DOHH2 (cell line): Measurements from ENCODE around the gene RANBP3L.

ENCODE experiments used
- CTCF ChIP-seq: fragments of 200-600 bp; sonication (generic); IDR thresholded peaks from one replicate; pipeline ENCODE4 v1.5.1; 2014; ENCODE audit warnings: antibody characterized with exemption, mild to moderate bottlenecking, low read depth, low read length; ENCODE audit not compliant: poor library complexity, severe bottlenecking
- EZH2phosphoT487 ChIP-seq: fragments of 200-600 bp; sonication (generic); IDR thresholded peaks from 2 replicates; pipeline ENCODE4 v1.6.1; 2017; ENCODE audit warnings: borderline replicate concordance, mild to moderate bottlenecking, antibody characterized with exemption, low read length, moderate library complexity, mixed read lengths

- TF ChIP-seq CTCF (no peak), EZH2phosphoT487 (no peak)
Observed at GRCh38 chr5:36272136-36272690, 29.5 kb downstream of the RANBP3L start.
